Endothelial cell of coronary artery (primary cell): ENCODE measurements around the gene MYH7. TPM values are rescaled to one million over a fixed set of nuclear protein-coding genes. Genes with fewer than 3 reads are reported as not detected.

Experiments
- total RNA-seq: library from RNA; depleted of rRNA; stranded (reverse); fragments of >200 nt; gene quantifications from 2 replicates; pipeline ENCODE4 v1.2.3, GENCODE V29; 2014

Gene MYH7
- total RNA-seq = not detected in 2 replicates

GRCh38 chr14:23435543-23436326 lies at the start of gene MYH7:
Gene MYH7, minus strand, starts transcription at chr14:23435660. Its CDS starts 1,928 bp downstream, at chr14:23433732.

DNA sequence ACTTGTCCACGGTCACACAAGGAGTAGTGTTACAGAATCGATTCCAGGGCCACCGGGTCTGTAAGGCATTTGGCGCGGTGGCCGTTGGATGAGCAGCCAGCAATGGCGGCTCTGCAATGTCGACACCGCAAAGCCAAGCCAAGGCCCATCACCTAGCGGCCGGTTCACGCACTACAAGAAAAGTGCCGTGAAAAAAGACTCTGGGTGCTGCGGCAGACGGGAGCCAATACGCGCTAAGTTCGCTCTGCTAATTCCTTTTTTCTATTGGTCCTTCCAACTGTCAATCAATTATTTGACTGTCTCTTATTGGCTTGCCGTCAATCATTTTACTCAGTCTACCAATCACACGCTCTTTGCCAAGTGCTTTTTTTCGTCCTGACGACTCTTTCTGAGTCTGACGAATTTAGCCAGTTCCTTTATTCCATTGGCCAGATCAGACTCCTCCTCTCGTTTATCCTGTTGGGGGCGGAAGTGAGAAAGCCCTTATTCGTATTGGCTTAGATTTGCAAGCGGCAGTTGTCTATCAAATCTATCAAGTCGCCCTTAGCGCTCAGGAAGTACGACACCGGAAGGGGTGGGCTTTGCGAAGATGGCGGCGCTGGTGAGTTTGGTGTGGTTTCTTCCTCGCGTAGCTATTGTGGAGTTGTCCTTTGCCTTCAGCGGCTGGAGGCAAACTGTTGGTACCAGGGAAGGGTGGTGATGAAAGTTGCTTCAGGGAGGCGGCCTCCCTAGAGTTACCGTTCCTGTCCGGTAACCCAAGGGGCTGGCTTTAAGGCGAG lies 33.9 kb upstream of the MYH7 start, which contains the start of gene NGDN:
Gene NGDN, plus strand, starts transcription at position 577 of the 779 bp plus-strand sequence. Its CDS starts 13 bp downstream, at position 590.

GRCh38 chr14:23407516-23408306 lies 27.7 kb downstream of the MYH7 start, which contains the start of gene MYH6:
Gene MYH6, minus strand, starts transcription at chr14:23408273. Its CDS starts 1,050 bp downstream, at chr14:23407223.

DNA sequence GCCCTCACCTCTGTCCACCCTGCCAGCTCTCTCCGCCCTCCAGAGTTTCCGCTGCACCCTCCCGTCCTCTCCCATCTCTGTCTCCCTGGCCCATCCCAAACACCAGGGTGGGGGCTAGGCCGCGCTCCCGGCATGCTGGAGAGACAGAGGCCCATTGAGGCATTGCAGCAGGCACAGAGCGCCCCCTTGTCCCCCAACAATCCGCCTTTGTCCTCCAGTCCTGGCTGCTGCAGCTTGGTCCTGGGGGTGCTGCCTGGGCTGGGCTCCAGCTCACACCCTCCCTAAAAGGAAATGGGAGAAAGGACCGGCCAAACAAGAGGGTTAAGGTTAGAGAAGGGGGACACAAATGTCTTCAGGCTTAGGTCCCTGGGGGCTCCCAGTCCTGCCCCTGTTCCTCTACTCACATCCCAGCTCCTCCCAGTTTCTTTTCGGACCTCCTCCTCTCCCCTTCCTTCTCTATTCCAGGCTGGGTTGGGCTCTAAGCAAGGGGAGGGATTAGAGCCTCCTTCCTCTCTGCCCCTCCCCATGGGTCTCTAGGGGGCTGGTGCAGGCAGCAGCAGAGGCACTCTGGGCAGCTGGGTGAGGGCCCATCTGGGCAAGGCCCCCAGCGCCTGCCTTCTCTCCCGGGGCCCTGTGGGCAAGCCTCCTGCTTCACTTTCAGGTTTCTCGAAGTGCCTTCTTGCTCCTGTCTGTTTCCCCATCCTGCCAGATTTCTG lies 58.8 kb downstream of the MYH7 start, which contains the start of gene CMTM5:
Gene CMTM5, plus strand, starts transcription at position 565 of the 716 bp plus-strand sequence. CDS start 206 bp downstream, outside the sequence.

GRCh38 chr14:23372509-23372908 lies 63.0 kb downstream of the MYH7 start, which contains the start of gene IL25:
Gene IL25, plus strand, starts transcription at chr14:23372809.

GRCh38 chr14:23365036-23365731 lies 70.3 kb downstream of the MYH7 start, which contains the start of gene EFS:
Gene EFS, minus strand, starts transcription at chr14:23365172. Its CDS starts 147 bp downstream, at chr14:23365025.

Other genes starting within 250 kb of the MYH7 start
- not detected in 2 replicates for gene RNF212B, start 197.7 kb downstream of the MYH7 start, total RNA-seq
- gene HOMEZ, start 149.5 kb downstream of the MYH7 start, total RNA-seq = 3.3 and 4.0 TPM in 2 replicates
- gene PPP1R3E, start 132.8 kb downstream of the MYH7 start, total RNA-seq = 1.3 and 1.9 TPM in 2 replicates
- 12.1 and 14.6 TPM in 2 replicates for gene BCL2L2, start 128.8 kb downstream of the MYH7 start, total RNA-seq
- 83.3 and 103 TPM in 2 replicates for gene PABPN1, start 114.2 kb downstream of the MYH7 start, total RNA-seq
- 1.1 and 8.5 TPM in 2 replicates for gene SLC22A17, start 82.8 kb downstream of the MYH7 start, total RNA-seq
- 0.94 TPM in 1 of 2 replicates, not detected in the other for gene EFS, start 70.5 kb downstream of the MYH7 start, total RNA-seq
- gene IL25, start 62.9 kb downstream of the MYH7 start, total RNA-seq = not detected in 2 replicates
- not detected in 2 replicates for gene CMTM5, start 58.6 kb downstream of the MYH7 start, total RNA-seq
- gene MYH6, start 27.4 kb downstream of the MYH7 start, total RNA-seq = not detected in 2 replicates
- 56.5 and 56.8 TPM in 2 replicates for gene NGDN, start 34.0 kb upstream of the MYH7 start, total RNA-seq
- 0.27 and 0.38 TPM in 2 replicates for gene ZFHX2, start 116.1 kb upstream of the MYH7 start, total RNA-seq
- gene THTPA, start 120.6 kb upstream of the MYH7 start, total RNA-seq = 7.9 and 15.7 TPM in 2 replicates
- gene AP1G2, start 132.1 kb upstream of the MYH7 start, total RNA-seq = 4.9 and 13.3 TPM in 2 replicates
- not detected in 2 replicates for gene JPH4, start 143.1 kb upstream of the MYH7 start, total RNA-seq
- gene DHRS2, start 200.7 kb upstream of the MYH7 start, total RNA-seq = 0.09 TPM in 1 of 2 replicates, not detected in the other